ENCODE data around the gene R3HDML.
"Not testable (repeated sequence)": the region's sequence is repeated elsewhere in the genome, so short reads cannot be mapped to it uniquely, and the experiment has no call there.

Gene R3HDML, protein sequence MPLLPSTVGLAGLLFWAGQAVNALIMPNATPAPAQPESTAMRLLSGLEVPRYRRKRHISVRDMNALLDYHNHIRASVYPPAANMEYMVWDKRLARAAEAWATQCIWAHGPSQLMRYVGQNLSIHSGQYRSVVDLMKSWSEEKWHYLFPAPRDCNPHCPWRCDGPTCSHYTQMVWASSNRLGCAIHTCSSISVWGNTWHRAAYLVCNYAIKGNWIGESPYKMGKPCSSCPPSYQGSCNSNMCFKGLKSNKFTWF

DNA sequence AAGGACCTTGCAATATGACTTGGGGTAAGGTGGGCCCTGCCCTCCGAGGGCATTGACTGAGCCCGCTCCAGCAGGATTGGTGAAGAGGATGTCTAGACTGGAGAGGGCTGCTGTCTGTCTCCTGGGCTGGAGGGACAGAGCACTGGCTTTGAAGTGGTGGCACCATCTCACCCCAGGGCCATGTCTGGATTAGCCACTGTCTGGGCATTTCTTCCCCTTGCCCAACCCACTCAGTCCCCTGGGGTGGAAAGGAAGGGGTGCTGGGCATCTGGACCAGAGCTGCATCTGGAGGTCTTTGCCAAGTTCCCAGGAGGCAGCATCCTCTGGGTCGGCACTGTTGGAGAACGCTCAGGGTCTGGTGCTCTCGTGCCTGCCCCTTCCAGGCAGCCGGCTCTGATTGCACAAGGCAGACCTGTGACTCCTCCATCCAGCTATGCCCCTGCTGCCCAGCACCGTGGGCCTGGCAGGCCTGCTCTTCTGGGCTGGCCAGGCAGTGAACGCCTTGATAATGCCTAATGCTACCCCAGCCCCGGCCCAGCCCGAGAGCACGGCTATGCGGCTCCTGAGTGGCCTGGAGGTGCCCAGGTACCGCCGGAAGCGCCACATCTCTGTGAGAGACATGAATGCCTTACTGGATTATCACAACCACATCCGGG lies at the start of gene R3HDML:
TSS of gene R3HDML (plus strand) at position 319 of the 656 bp plus-strand sequence. CDS start at position 434, 115 bp downstream.
- TF ChIP-seq GATA1 (IDR thresholded peaks at IDR 0.05; ENCODE audit: low read depth, low read length) (no peak), POLR2A (IDR thresholded peaks at IDR 0.05; ENCODE audit: low read length) (no peak)
- DNase-seq = no peak

- no peak for DNase-seq
Measured at GRCh38 chr20:44287272-44288097, 49.4 kb upstream of the R3HDML start.

DNA sequence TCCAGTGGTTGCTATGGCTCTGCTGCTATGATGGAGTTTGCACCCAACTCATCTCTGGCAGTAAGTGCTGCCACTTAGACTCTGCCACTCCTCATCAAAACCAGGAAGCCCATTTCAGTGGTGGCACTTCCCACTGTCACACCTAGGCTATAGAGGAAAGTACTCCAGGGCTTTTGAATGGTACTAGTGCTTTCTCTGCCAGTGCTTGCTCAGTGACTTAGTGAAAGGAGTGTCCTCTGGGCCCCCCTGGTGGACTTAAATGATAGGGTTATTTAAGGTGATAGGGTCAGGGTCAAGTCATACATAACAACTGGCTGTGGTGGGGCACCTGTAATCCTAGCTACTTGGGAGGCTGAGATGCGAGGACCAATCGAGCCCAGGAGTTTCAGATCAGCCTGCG lies 48.6 kb upstream of the R3HDML start:
- DNase-seq = peak; percentile 37 to 49
- no peak for TF ChIP-seq POLR2A (IDR thresholded peaks at IDR 0.05; ENCODE audit: low read length)
- no peak for TF ChIP-seq GATA1 (IDR thresholded peaks at IDR 0.05; ENCODE audit: low read depth, low read length)

More at GRCh38 chr20:44287272-44288097, 49.4 kb upstream of the R3HDML start:
- no peak for TF ChIP-seq GATA1 (IDR thresholded peaks at IDR 0.05; ENCODE audit: low read depth, low read length)
- no peak for TF ChIP-seq POLR2A (IDR thresholded peaks at IDR 0.05; ENCODE audit: low read length)

DNA sequence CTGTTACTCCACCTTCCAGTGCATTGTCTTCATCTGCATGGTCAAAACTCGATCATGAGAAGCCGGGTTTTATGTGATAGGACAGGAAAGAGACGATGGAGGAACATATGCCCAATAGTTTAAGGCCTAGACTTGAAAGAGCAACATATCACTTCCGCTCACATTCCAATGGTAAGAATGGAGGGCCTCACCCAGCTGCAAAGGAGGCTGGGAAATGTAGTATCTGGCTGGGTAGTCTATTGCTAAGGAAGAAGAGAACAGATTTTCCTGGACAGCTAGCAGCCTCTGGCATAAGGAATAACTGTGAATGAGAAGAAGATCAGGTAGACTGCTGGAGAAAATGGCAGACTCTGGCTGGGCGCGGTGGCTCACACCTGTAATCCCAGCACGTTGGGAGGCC lies 45.1 kb upstream of the R3HDML start:
- no peak for TF ChIP-seq POLR2A (IDR thresholded peaks at IDR 0.05; ENCODE audit: low read length)
- TF ChIP-seq GATA1 (IDR thresholded peaks at IDR 0.05; ENCODE audit: low read depth, low read length) = no peak
- DNase-seq = no peak

- TF ChIP-seq GATA1 (IDR thresholded peaks at IDR 0.05; ENCODE audit: low read depth, low read length) (no peak), POLR2A (IDR thresholded peaks at IDR 0.05; ENCODE audit: low read length) (no peak)
- DNase-seq = no peak
Measured at GRCh38 chr20:44296011-44296410, 40.8 kb upstream of the R3HDML start.

GRCh38 chr20:44297721-44298120 lies 39.1 kb upstream of the R3HDML start:
- no peak for DNase-seq
- TF ChIP-seq GATA1 (IDR thresholded peaks at IDR 0.05; ENCODE audit: low read depth, low read length) (no peak), POLR2A (IDR thresholded peaks at IDR 0.05; ENCODE audit: low read length) (no peak)

GRCh38 chr20:44299011-44299535 lies 37.8 kb upstream of the R3HDML start:
- DNase-seq = not testable (repeated sequence)

DNA sequence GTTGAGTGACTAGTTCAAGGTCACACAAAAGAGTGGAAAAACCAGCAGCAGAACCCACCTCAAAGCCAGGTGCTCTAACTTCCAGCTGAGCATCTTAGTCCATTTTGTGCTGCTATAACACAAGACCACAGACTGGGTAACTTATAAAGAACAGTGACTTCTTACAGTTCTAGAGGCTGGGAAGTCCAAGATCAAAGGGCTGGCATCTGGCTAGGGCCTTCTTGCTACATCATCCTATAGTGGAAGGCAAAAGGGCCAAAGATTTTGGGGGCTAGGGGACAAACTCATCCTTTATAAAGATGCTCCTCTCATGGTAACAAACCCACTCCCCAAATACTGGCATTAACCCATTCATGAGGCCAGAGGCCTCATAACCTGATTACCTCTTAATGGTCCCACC lies 35.6 kb upstream of the R3HDML start:
- no peak for TF ChIP-seq POLR2A (IDR thresholded peaks at IDR 0.05; ENCODE audit: low read length)
- no peak for TF ChIP-seq GATA1 (IDR thresholded peaks at IDR 0.05; ENCODE audit: low read depth, low read length)
- no peak for DNase-seq

- TF ChIP-seq GATA1 (IDR thresholded peaks at IDR 0.05; ENCODE audit: low read depth, low read length) (no peak), POLR2A (IDR thresholded peaks at IDR 0.05; ENCODE audit: low read length) (no peak)
- DNase-seq = no peak
Measured at GRCh38 chr20:44302026-44302669, 34.7 kb upstream of the R3HDML start.

- TF ChIP-seq POLR2A (IDR thresholded peaks at IDR 0.05; ENCODE audit: low read length) (no peak), GATA1 (IDR thresholded peaks at IDR 0.05; ENCODE audit: low read depth, low read length) (no peak)
- no peak for DNase-seq
Measured at GRCh38 chr20:44302736-44303135, 34.1 kb upstream of the R3HDML start.

GRCh38 chr20:44304383-44304782 lies 32.5 kb upstream of the R3HDML start:
- DNase-seq = peak in 1 of 2 experiments; percentile 14
- no peak for TF ChIP-seq GATA1 (IDR thresholded peaks at IDR 0.05; ENCODE audit: low read depth, low read length)
- no peak for TF ChIP-seq POLR2A (IDR thresholded peaks at IDR 0.05; ENCODE audit: low read length)

GRCh38 chr20:44306927-44307326 lies 29.9 kb upstream of the R3HDML start:
- no peak for TF ChIP-seq POLR2A (IDR thresholded peaks at IDR 0.05; ENCODE audit: low read length)
- no peak for TF ChIP-seq GATA1 (IDR thresholded peaks at IDR 0.05; ENCODE audit: low read depth, low read length)
- DNase-seq = no peak

DNA sequence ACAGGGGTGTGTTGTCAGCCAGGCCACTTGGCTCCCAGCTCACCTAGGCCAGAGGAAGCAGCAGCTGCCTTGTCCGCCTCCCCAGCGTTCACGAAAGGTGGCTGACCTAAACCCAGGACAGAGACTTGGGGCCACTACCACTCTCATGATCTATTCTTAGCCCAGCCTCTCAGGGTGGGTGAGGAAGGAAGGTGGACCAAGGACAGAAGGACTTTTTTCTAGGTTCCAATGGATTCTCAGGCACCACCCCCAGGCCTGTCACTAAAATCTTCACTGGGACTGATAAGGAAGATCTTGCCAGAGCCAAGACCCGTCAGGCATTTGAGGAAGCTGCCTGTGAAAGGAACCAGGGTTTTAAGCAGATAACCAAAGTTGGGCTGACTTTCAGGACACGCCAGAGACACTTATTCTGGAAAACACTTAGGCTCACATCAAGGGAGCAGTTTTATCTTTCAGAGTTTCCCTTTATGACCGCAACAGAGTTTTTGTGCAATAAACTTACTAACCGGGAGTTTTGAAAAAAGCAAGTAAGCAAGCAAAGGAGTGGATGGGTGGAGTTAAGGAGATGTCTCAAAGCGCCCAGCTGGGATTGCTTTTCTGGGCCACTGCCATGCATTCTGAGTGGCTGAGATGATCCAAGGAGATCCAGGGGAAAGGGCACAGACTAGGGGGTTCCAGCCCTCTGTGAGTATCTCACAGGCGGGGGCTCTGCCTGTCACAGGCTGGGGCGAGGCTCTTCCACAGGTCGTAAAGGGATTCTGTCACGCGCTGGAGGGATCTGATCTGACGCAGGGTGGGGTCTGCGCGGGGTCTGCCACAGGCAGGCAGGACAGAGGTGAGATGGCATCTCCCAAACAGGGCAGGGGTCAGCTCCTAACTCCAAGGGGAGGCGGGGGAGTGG lies 26.8 kb upstream of the R3HDML start:
- TF ChIP-seq GATA1 (IDR thresholded peaks at IDR 0.05; ENCODE audit: low read depth, low read length) = no peak
- TF ChIP-seq POLR2A (IDR thresholded peaks at IDR 0.05; ENCODE audit: low read length) = no peak
- peak; percentile 58 to 66 for DNase-seq

Measured in erythroblast (primary cell).